H9 (cell line): ENCODE data around the gene CATSPERE. TPM values are rescaled to one million over a fixed set of nuclear protein-coding genes. Genes with fewer than 3 reads are reported as not detected.

ENCODE experiments used
- DNase-seq: peaks from one replicate; pipeline ENCODE4 v3.0.0-alpha.2; 2017
- H2AFZ ChIP-seq: one replicate; pipeline ENCODE4 v1.6.1; 2013; ENCODE audit warnings: mild to moderate bottlenecking, low read length, control low read depth, moderate library complexity
- H2AK5ac ChIP-seq: 2 replicates; pipeline ENCODE4 v1.6.1; 2013; ENCODE audit warnings: low read length, control low read depth, mixed read lengths; ENCODE audit not compliant: insufficient read length
- H2BK120ac ChIP-seq: one replicate; pipeline ENCODE4 v1.6.1; 2013; ENCODE audit warnings: low read depth, mild to moderate bottlenecking, low read length, control low read depth, inconsistent platforms; ENCODE audit not compliant: poor library complexity, severe bottlenecking
- H2BK12ac ChIP-seq: 2 replicates; pipeline ENCODE4 v1.6.1; 2013; ENCODE audit warnings: low read length, control low read depth, mixed read lengths, low read depth; ENCODE audit not compliant: insufficient read length
- H2BK15ac ChIP-seq: 2 replicates; pipeline ENCODE4 v1.6.1; 2013; ENCODE audit warnings: low read depth, low read length, control low read depth
- H2BK20ac ChIP-seq: one replicate; pipeline ENCODE4 v1.6.1; 2013; ENCODE audit warnings: low read depth, mild to moderate bottlenecking, low read length, control low read depth, inconsistent platforms; ENCODE audit not compliant: poor library complexity, severe bottlenecking
- H2BK5ac ChIP-seq: 2 replicates; pipeline ENCODE4 v1.6.1; 2013; ENCODE audit warnings: low read length, control low read depth, mixed read lengths; ENCODE audit not compliant: insufficient read length
- H3K14ac ChIP-seq: 2 replicates; pipeline ENCODE4 v1.6.1; 2013; ENCODE audit warnings: low read length, control low read depth; ENCODE audit not compliant: insufficient read depth
- H3K18ac ChIP-seq: 2 replicates; pipeline ENCODE4 v1.6.1; 2013; ENCODE audit warnings: low read depth, mild to moderate bottlenecking, mixed read lengths, low read length, control low read depth; ENCODE audit not compliant: insufficient read length
- H3K23ac ChIP-seq: 2 replicates; pipeline ENCODE4 v1.6.1; 2013; ENCODE audit warnings: low read length, control low read depth, mixed read lengths, low read depth; ENCODE audit not compliant: insufficient read length
- H3K23me2 ChIP-seq: 2 replicates; pipeline ENCODE4 v1.6.1; 2013; ENCODE audit warnings: low read depth, mild to moderate bottlenecking, mixed read lengths, low read length, control low read depth; ENCODE audit not compliant: insufficient read length, poor library complexity, severe bottlenecking
- H3K27ac ChIP-seq: 2 replicates; pipeline ENCODE4 v1.5.1; 2013; ENCODE audit warnings: low read length, control low read depth, mixed read lengths, low read depth; ENCODE audit not compliant: insufficient read length
- H3K27me3 ChIP-seq: 2 replicates; pipeline ENCODE4 v1.6.1; 2013; ENCODE audit warnings: low read length, control low read depth, inconsistent platforms; ENCODE audit not compliant: insufficient read depth
- H3K4ac ChIP-seq: 2 replicates; pipeline ENCODE4 v1.6.1; 2013; ENCODE audit warnings: low read depth, mild to moderate bottlenecking, control low read depth, inconsistent platforms, low read length, moderate library complexity
- H3K4me1 ChIP-seq: 2 replicates; pipeline ENCODE4 v1.6.1; 2013; ENCODE audit warnings: low read length, control low read depth, inconsistent platforms; ENCODE audit not compliant: insufficient read depth
- H3K4me2 ChIP-seq: 2 replicates; pipeline ENCODE4 v1.6.1; 2013; ENCODE audit warnings: low read length, control low read depth, mixed read lengths; ENCODE audit not compliant: insufficient read length, insufficient read depth
- H3K56ac ChIP-seq: 2 replicates; pipeline ENCODE4 v1.6.1; 2013; ENCODE audit warnings: low read depth, mild to moderate bottlenecking, mixed read lengths, low read length, control low read depth; ENCODE audit not compliant: insufficient read length
- H3K79me1 ChIP-seq: 2 replicates; pipeline ENCODE4 v1.6.1; 2013; ENCODE audit warnings: low read depth, mild to moderate bottlenecking, moderate library complexity, low read length, control low read depth, inconsistent platforms; ENCODE audit not compliant: insufficient read depth, poor library complexity, severe bottlenecking
- H3K79me2 ChIP-seq: 2 replicates; pipeline ENCODE4 v1.6.1; 2013; ENCODE audit warnings: low read length, control low read depth, inconsistent platforms; ENCODE audit not compliant: insufficient read depth
- H3K9ac ChIP-seq: 2 replicates; pipeline ENCODE4 v1.6.1; 2013; ENCODE audit warnings: low read length, control low read depth, mixed read lengths; ENCODE audit not compliant: insufficient read length; ENCODE audit errors: extremely low read depth
- H3K9me3 ChIP-seq: one replicate; pipeline ENCODE4 v1.6.1; 2013; ENCODE audit warnings: low read depth, low read length, inconsistent platforms; ENCODE audit not compliant: control insufficient read depth
- H3T11ph ChIP-seq: one replicate; pipeline ENCODE4 v1.6.1; 2013; ENCODE audit warnings: mild to moderate bottlenecking, low read length, control low read depth, inconsistent platforms
- H4K20me1 ChIP-seq: one replicate; pipeline ENCODE4 v1.6.1; 2013; ENCODE audit not compliant: control insufficient read depth, insufficient read length, insufficient read depth
- H4K5ac ChIP-seq: 2 replicates; pipeline ENCODE4 v1.6.1; 2013; ENCODE audit warnings: low read depth, mild to moderate bottlenecking, mixed read lengths, low read length, control low read depth; ENCODE audit not compliant: insufficient read length
- H4K8ac ChIP-seq: replicated peaks from 2 replicates; pipeline ENCODE4 v1.6.1; 2013; ENCODE audit warnings: low read length, control low read depth, mixed read lengths, low read depth; ENCODE audit not compliant: insufficient read length
- H4K91ac ChIP-seq: 2 replicates; pipeline ENCODE4 v1.6.1; 2013; ENCODE audit warnings: low read depth, mild to moderate bottlenecking, moderate library complexity, mixed read lengths, low read length, control low read depth; ENCODE audit not compliant: insufficient read length
- H3K27ac Mint-ChIP-seq, 3 experiments: 2 replicates in 2 of 3; 3 replicates in 1 of 3; pipeline ENCODE4 v1.8.0; 2020 to 2021; ENCODE audit warnings: mixed read lengths in 3 of 3, mild to moderate bottlenecking in 1 of 3, moderate library complexity in 1 of 3
- H3K27me3 Mint-ChIP-seq: 2 replicates; pipeline ENCODE4 v1.8.0; 2021; ENCODE audit warnings: low read depth, mild to moderate bottlenecking, moderate library complexity, mixed read lengths
- H3K36me3 Mint-ChIP-seq, 3 experiments: 2 replicates in 2 of 3; 3 replicates in 1 of 3; pipeline ENCODE4 v1.8.0; 2020 to 2021; ENCODE audit warnings: low read depth in 3 of 3, mixed read lengths in 3 of 3; ENCODE audit not compliant: insufficient read depth in 1 of 3
- H3K4me1 Mint-ChIP-seq, 2 experiments: 2 replicates each; pipeline ENCODE4 v1.8.0; 2020; ENCODE audit warnings: mixed read lengths in 2 of 2
- H3K4me3 Mint-ChIP-seq, 2 experiments: 2 replicates in 1 of 2; 3 replicates in 1 of 2; pipeline ENCODE4 v1.8.0; 2020 to 2021; ENCODE audit warnings: mild to moderate bottlenecking in 2 of 2, mixed read lengths in 2 of 2, moderate library complexity in 1 of 2
- H3K9me3 Mint-ChIP-seq, 2 experiments: 2 replicates in 1 of 2; 3 replicates in 1 of 2; pipeline ENCODE4 v1.8.0; 2020; ENCODE audit warnings: mild to moderate bottlenecking in 2 of 2, mixed read lengths in 2 of 2, moderate library complexity in 1 of 2
- CTCF ChIP-seq: fragments of 200-600 bp; sonication (generic); conservative IDR thresholded peaks from 3 replicates; pipeline ENCODE4 v1.8.0; 2021; ENCODE audit warnings: antibody characterized with exemption, mild to moderate bottlenecking
- WGBS: extraction: QIAGEN DNeasy Blood & Tissue Kit; methylation state at CpG from one replicate; pipeline ENCODE4 v1.1.7; 2013; ENCODE audit warnings: missing lambda C conversion rate, low lambda C conversion rate, mixed read lengths; ENCODE audit not compliant: insufficient read length; ENCODE audit errors: extremely low coverage; 5-methylcytosine and 5-hydroxymethylcytosine counted together
- total RNA-seq: library from RNA; stranded (reverse); gene quantifications from 2 replicates; pipeline ENCODE4 v1.2.1, GENCODE V29; 2021

Gene CATSPERE
- total RNA-seq, 1 experiment from 2014 or later: 0.31 TPM

DNA sequence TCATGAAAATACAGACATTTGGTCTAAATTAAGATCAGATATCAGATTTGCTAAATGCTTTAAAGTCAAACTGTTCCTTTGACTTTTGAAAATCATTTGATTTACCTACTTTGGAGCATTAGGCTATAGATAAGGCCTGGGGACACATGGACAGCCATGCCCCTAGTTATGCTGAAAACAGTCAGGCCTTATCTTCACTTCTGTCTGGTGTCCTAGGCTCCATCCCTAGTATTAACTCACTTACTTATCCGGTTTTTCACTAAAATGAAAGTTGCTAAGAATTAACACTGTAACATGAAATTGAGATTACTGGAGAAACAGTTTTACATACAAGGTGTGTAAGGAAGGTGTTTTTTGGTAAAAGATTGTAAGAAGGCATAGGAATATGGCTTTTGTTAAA lies 4.5 kb upstream of the CATSPERE start:
- Histone ChIP-seq H3K23me2 (peaks cover under 1% of the 10 kb centered on the region), H2BK15ac (no peak overlapping the region), H3K56ac (no peak overlapping the region), H4K91ac (no peak overlapping the region), H3K4me1 (peaks cover 4% of the 10 kb centered on the region; the same call in 1 of the 2 replicates), H2AFZ (no peak overlapping the region), H4K8ac (no peak overlapping the region), H2BK5ac (no peak overlapping the region), H3K14ac (no peak overlapping the region), H3K27ac (no peak overlapping the region), H2BK20ac (no peak overlapping the region), H3K18ac (no peak overlapping the region), H3T11ph (no peak overlapping the region), H2BK120ac (no peak overlapping the region), H3K9me3 (no peaks in the 10 kb centered on the region), H3K79me2 (no peaks in the 10 kb centered on the region), H3K23ac (no peak overlapping the region), H2BK12ac (no peak overlapping the region), H2AK5ac (no peak overlapping the region), H3K79me1 (no peaks in the 10 kb centered on the region), H3K4me2 (no peak overlapping the region), H3K9ac (no peak overlapping the region), H4K5ac (no peak overlapping the region), H4K20me1 (no peaks in the 10 kb centered on the region), H3K4ac (no peak overlapping the region), H3K27me3 (no peaks in the 10 kb centered on the region)
- Mint-ChIP-seq H3K36me3 (peaks cover 7 to 15% (median 10%) of the 10 kb centered on the region in 3 experiments; a peak in 4 of 7 replicates), H3K4me3 (no peak overlapping the region), H3K27ac (peak overlapping the region in 1 of 3 experiments; percentile 18; a peak in 1 of 7 replicates), H3K9me3 (peaks cover 9 to 13% of the 10 kb centered on the region in 2 experiments), H3K4me1 (peaks cover 36 to 44% of the 10 kb centered on the region in 2 experiments), H3K27me3 (no peaks in the 10 kb centered on the region)
- DNase-seq: no peak
- no peak for TF ChIP-seq CTCF
- WGBS: no CpG with 5 or more reads among the region's 1 CpG
